Stimulated activated CD8-positive, alpha-beta memory T cell treated with anti-CD3 and anti-CD28 coated beads, Interleukin-15, amount 100 ng/mL, for 48 hours (primary cell): ENCODE measurements around the gene TWNK.
A peak's percentile ranks its signal among the peaks of the same experiment; 100 is the strongest.

Experiments used
- DNase-seq, 2 donors: peaks; one replicate each; pipeline ENCODE4 v3.0.0-alpha.2; 2020; ENCODE audit warnings: low read depth in 2 of 2

TWNK gene

GRCh38 chr10:100996678-100997359 lies 9.5 kb downstream of the TWNK start:
- no peak for DNase-seq

- peak; percentile 52 to 56 for DNase-seq
Measured at GRCh38 chr10:100997360-100998182, 10.2 kb downstream of the TWNK start.

- peak in 1 of 2 donors; percentile 47 for DNase-seq
Measured at GRCh38 chr10:100998183-100998990, 11.0 kb downstream of the TWNK start.

- peak; percentile 55 to 63 for DNase-seq
Measured at GRCh38 chr10:100998991-100999741, 11.8 kb downstream of the TWNK start.

- DNase-seq = no peak
Measured at GRCh38 chr10:100999742-101000126, 12.4 kb downstream of the TWNK start, which contains the start of gene LZTS2. Gene LZTS2 (plus strand): TSS chr10:100999808. CDS start chr10:101002539, 2,731 bp downstream.

- no peak for DNase-seq
Measured at GRCh38 chr10:101000127-101000914, 13.0 kb downstream of the TWNK start.

- no peak for DNase-seq
Measured at GRCh38 chr10:101000915-101001658, 13.7 kb downstream of the TWNK start.

- DNase-seq = no peak
Measured at GRCh38 chr10:101001659-101002035, 14.3 kb downstream of the TWNK start.

- no peak for DNase-seq
Measured at GRCh38 chr10:101002456-101002855, 15.1 kb downstream of the TWNK start.

- no peak for DNase-seq
Measured at GRCh38 chr10:101003639-101004206, 16.4 kb downstream of the TWNK start.

- no peak for DNase-seq
Measured at GRCh38 chr10:101005361-101005760, 18.0 kb downstream of the TWNK start.

GRCh38 chr10:101005869-101006567 lies 18.7 kb downstream of the TWNK start:
- DNase-seq = no peak

- DNase-seq = no peak
Measured at GRCh38 chr10:101006593-101007098, 19.3 kb downstream of the TWNK start.

GRCh38 chr10:101007099-101007711 lies 19.9 kb downstream of the TWNK start:
- no peak for DNase-seq

GRCh38 chr10:101007915-101008822 lies 20.8 kb downstream of the TWNK start:
- DNase-seq = no peak

GRCh38 chr10:101008823-101009423 lies 21.6 kb downstream of the TWNK start:
- no peak for DNase-seq

GRCh38 chr10:101010329-101010728 lies 23.0 kb downstream of the TWNK start:
- DNase-seq = no peak
